ENCODE results near the gene NLRX1. TPM values are rescaled to one million over a fixed set of nuclear protein-coding genes. Genes with fewer than 3 reads are reported as not detected.
"Not testable (repeated sequence)": the region's sequence is repeated elsewhere in the genome, so short reads cannot be mapped to it uniquely, and the experiment has no call there.

Gene NLRX1
- total and polyA plus RNA-seq, 2 experiments from 2014 or later = 13.4 to 28.0 TPM

- Histone ChIP-seq H3K27ac (no peak overlapping the region), H3K79me2 (ENCODE audit: insufficient read depth) (no peaks in the 10 kb centered on the region), H3K9me2 (ENCODE audit: insufficient read depth) (no peaks in the 10 kb centered on the region), H3K27me3 (replicated peaks; ENCODE audit: insufficient read depth) (no peaks in the 10 kb centered on the region), H3K4me1 (ENCODE audit: insufficient read depth) (no peaks in the 10 kb centered on the region), H3K36me3 (ENCODE audit: low read depth) (no peaks in the 10 kb centered on the region), H3F3A (ENCODE audit: insufficient read depth) (no peaks in the 10 kb centered on the region), H2AFZ (no peak overlapping the region), H3K4me3 (no peak overlapping the region), H3K9ac (no peak overlapping the region), H3K4me2 (ENCODE audit: unreplicated experiment) (no peak overlapping the region), H4K20me1 (ENCODE audit: insufficient read depth) (no peaks in the 10 kb centered on the region), H3K9me3 (ENCODE audit: low read depth) (no peaks in the 10 kb centered on the region)
- in situ Hi-C loops (cut with MboI) = no loop called here
- TF ChIP-seq EZH2 (IDR thresholded peaks at IDR 0.05; ENCODE audit: insufficient read depth, poor library complexity, severe bottlenecking) (no peak), EZH2phosphoT487 (IDR thresholded peaks at IDR 0.05; ENCODE audit: insufficient read depth, low read depth) (no peak)
- 81 to 84% methylated on average over 6 of the region's 6 CpGs for WGBS, 2 experiments (ENCODE audit: low coverage in 1 of 2, low lambda C conversion rate in 2 of 2, missing lambda C conversion rate in 2 of 2)
- DNase-seq = no peak
Observed at GRCh38 chr11:119180729-119181676, 12.5 kb downstream of the NLRX1 start.

- no peaks in the 10 kb centered on the region for H3K9me3 ChIP-seq (ENCODE audit: low read depth)
- H3K9ac ChIP-seq = no peak overlapping the region
- H4K20me1 ChIP-seq (ENCODE audit: insufficient read depth) = no peaks in the 10 kb centered on the region
- no peaks in the 10 kb centered on the region for H3K4me1 ChIP-seq (ENCODE audit: insufficient read depth)
- no peak overlapping the region for H3K4me2 ChIP-seq (ENCODE audit: unreplicated experiment)
- no peaks in the 10 kb centered on the region for H3K79me2 ChIP-seq (ENCODE audit: insufficient read depth)
- H3F3A ChIP-seq (ENCODE audit: insufficient read depth) = no peaks in the 10 kb centered on the region
- H3K27me3 ChIP-seq (replicated peaks; ENCODE audit: insufficient read depth) = 0 out of 2 replicates have a peak, but pooled peaks cover 6% of the 10 kb centered on the region
- H3K36me3 ChIP-seq (ENCODE audit: low read depth) = no peaks in the 10 kb centered on the region
- 83 to 85% methylated on average over 16 to 17 of the region's 17 CpGs for WGBS, 2 experiments (ENCODE audit: low coverage in 1 of 2, low lambda C conversion rate in 2 of 2, missing lambda C conversion rate in 2 of 2)
- in situ Hi-C loops (cut with MboI) = no loop called here
- H3K27ac ChIP-seq = no peak overlapping the region
- no peaks in the 10 kb centered on the region for H3K9me2 ChIP-seq (ENCODE audit: insufficient read depth)
- no peak for DNase-seq
- no peak overlapping the region for H3K4me3 ChIP-seq
- H2AFZ ChIP-seq = no peak overlapping the region
- TF ChIP-seq EZH2phosphoT487 (IDR thresholded peaks at IDR 0.05; ENCODE audit: insufficient read depth, low read depth) = no peak
- TF ChIP-seq EZH2 (IDR thresholded peaks at IDR 0.05; ENCODE audit: insufficient read depth, poor library complexity, severe bottlenecking) = no peak
Observed at GRCh38 chr11:119181677-119182412, 13.3 kb downstream of the NLRX1 start.

- H3K36me3 ChIP-seq (ENCODE audit: low read depth); H3K4me3 ChIP-seq; H3K9me3 ChIP-seq (ENCODE audit: low read depth); H3K79me2 ChIP-seq (ENCODE audit: insufficient read depth); H3K27me3 ChIP-seq (replicated peaks; ENCODE audit: insufficient read depth); in situ Hi-C loops (cut with MboI); H2AFZ ChIP-seq; H3K27ac ChIP-seq; H4K20me1 ChIP-seq (ENCODE audit: insufficient read depth); DNase-seq; H3F3A ChIP-seq (ENCODE audit: insufficient read depth); H3K9me2 ChIP-seq (ENCODE audit: insufficient read depth); H3K4me2 ChIP-seq (ENCODE audit: unreplicated experiment); H3K4me1 ChIP-seq (ENCODE audit: insufficient read depth); H3K9ac ChIP-seq: not testable (repeated sequence)
- 52 to 58% methylated on average over 9 of the region's 9 CpGs for WGBS, 2 experiments (ENCODE audit: low coverage in 1 of 2, low lambda C conversion rate in 2 of 2, missing lambda C conversion rate in 2 of 2)
Observed at GRCh38 chr11:119184399-119184798, 15.9 kb downstream of the NLRX1 start.

GRCh38 chr11:119185981-119186634 lies 17.6 kb downstream of the NLRX1 start:
- in situ Hi-C loops (cut with MboI) = no loop called here
- H3K79me2 ChIP-seq (ENCODE audit: insufficient read depth) = no peaks in the 10 kb centered on the region
- 0 out of 2 replicates have a peak, but pooled peaks cover 6% of the 10 kb centered on the region for H3K27me3 ChIP-seq (replicated peaks; ENCODE audit: insufficient read depth)
- 36 to 41% methylated on average over 15 of the region's 15 CpGs for WGBS, 2 experiments (ENCODE audit: low coverage in 1 of 2, low lambda C conversion rate in 2 of 2, missing lambda C conversion rate in 2 of 2)
- no peaks in the 10 kb centered on the region for H3K9me3 ChIP-seq (ENCODE audit: low read depth)
- H3K36me3 ChIP-seq (ENCODE audit: low read depth) = no peaks in the 10 kb centered on the region
- H3K9ac ChIP-seq = no peak overlapping the region
- no peak overlapping the region for H2AFZ ChIP-seq
- no peak overlapping the region for H3K27ac ChIP-seq
- no peak for TF ChIP-seq EZH2 (IDR thresholded peaks at IDR 0.05; ENCODE audit: insufficient read depth, poor library complexity, severe bottlenecking)
- TF ChIP-seq EZH2phosphoT487 (IDR thresholded peaks at IDR 0.05; ENCODE audit: insufficient read depth, low read depth) = no peak
- no peaks in the 10 kb centered on the region for H4K20me1 ChIP-seq (ENCODE audit: insufficient read depth)
- H3F3A ChIP-seq (ENCODE audit: insufficient read depth) = no peaks in the 10 kb centered on the region
- H3K4me3 ChIP-seq = no peak overlapping the region
- no peaks in the 10 kb centered on the region for H3K9me2 ChIP-seq (ENCODE audit: insufficient read depth)
- H3K4me2 ChIP-seq (ENCODE audit: unreplicated experiment) = no peak overlapping the region
- H3K4me1 ChIP-seq (ENCODE audit: insufficient read depth) = no peaks in the 10 kb centered on the region
- DNase-seq = no peak
